SK-N-SH (cell line): ENCODE data around the gene RHOH.

ENCODE experiments used
- CTCF ChIP-seq: fragments of 200-600 bp; sonication (generic); IDR thresholded peaks from 2 replicates; pipeline ENCODE4 v1.6.1; 2017; ENCODE audit warnings: antibody characterized with exemption, mild to moderate bottlenecking, moderate library complexity
- EZH2phosphoT487 ChIP-seq: fragments of 200-600 bp; sonication (generic); IDR thresholded peaks from 2 replicates; pipeline ENCODE4 v1.6.1; 2017; ENCODE audit warnings: low read depth, mixed run types, mild to moderate bottlenecking, antibody characterized with exemption, moderate library complexity, borderline replicate concordance
- RAD21 ChIP-seq: IDR thresholded peaks from 2 replicates; pipeline ENCODE4 v1.6.1; 2012; ENCODE audit warnings: mild to moderate bottlenecking, low read length
- RFX5 ChIP-seq: IDR thresholded peaks from 2 replicates; pipeline ENCODE4 v1.6.1; 2012; ENCODE audit warnings: mild to moderate bottlenecking, improper control_type of control experiment, low read length

GRCh38 chr4:40197879-40198689 lies 1.3 kb downstream of the RHOH start:
- TF ChIP-seq RFX5 (no peak), EZH2phosphoT487 (no peak), CTCF (no peak), RAD21 (no peak)
